Measurements from ENCODE around the gene FAR1.

FAR1 gene

GRCh38 chr11:13778345-13778744, 109.9 kb downstream of the FAR1 start:
- DNase-seq, result no peak

- DNase-seq, result no peak
Measured at GRCh38 chr11:13781153-13781552, 112.7 kb downstream of the FAR1 start.
